DOHH2 (cell line): ENCODE data around the gene FCN1.

Experiments used
- H3F3A ChIP-seq: fragments of 200-600 bp; sonication (generic), shearing (Covaris generic); 2 replicates; pipeline ENCODE4 v1.6.0; 2016; ENCODE audit warnings: antibody characterized with exemption, mild to moderate bottlenecking; ENCODE audit not compliant: control insufficient read depth, insufficient read depth
- H3K27ac ChIP-seq: fragments of 200-600 bp; sonication (generic); 2 replicates; pipeline ENCODE4 v1.5.1; 2014; ENCODE audit warnings: low read depth, mild to moderate bottlenecking, low read length, moderate library complexity
- H3K27me3 ChIP-seq: fragments of 200-600 bp; sonication (generic); 2 replicates; pipeline ENCODE4 v1.6.1; 2014; ENCODE audit warnings: mild to moderate bottlenecking, low read length, mixed read lengths; ENCODE audit not compliant: control insufficient read depth
- H3K36me3 ChIP-seq: fragments of 200-600 bp; sonication (generic); 2 replicates; pipeline ENCODE4 v1.6.1; 2014; ENCODE audit warnings: mild to moderate bottlenecking, low read length, moderate library complexity, mixed read lengths; ENCODE audit not compliant: control insufficient read depth
- H3K4me1 ChIP-seq: fragments of 200-600 bp; sonication (generic); 2 replicates; pipeline ENCODE4 v1.6.1; 2014; ENCODE audit warnings: mild to moderate bottlenecking, low read length, mixed read lengths; ENCODE audit not compliant: control insufficient read depth
- H3K4me2 ChIP-seq: fragments of 200-600 bp; sonication (generic); 2 replicates; pipeline ENCODE4 v1.6.0; 2014; ENCODE audit warnings: mild to moderate bottlenecking, low read length, moderate library complexity
- H3K4me3 ChIP-seq: fragments of 200-600 bp; sonication (generic); 2 replicates; pipeline ENCODE4 v1.5.1; 2014; ENCODE audit warnings: mild to moderate bottlenecking, low read length, mixed read lengths
- H3K79me2 ChIP-seq: fragments of 200-600 bp; sonication (generic); 2 replicates; pipeline ENCODE4 v1.6.1; 2014; ENCODE audit warnings: mild to moderate bottlenecking, low read length, mixed read lengths; ENCODE audit not compliant: control insufficient read depth
- H3K9me2 ChIP-seq: fragments of 200-600 bp; sonication (generic); replicated peaks from 2 replicates; pipeline ENCODE4 v1.6.1; 2014; ENCODE audit warnings: mild to moderate bottlenecking, low read length, mixed read lengths; ENCODE audit not compliant: control insufficient read depth
- H3K9me3 ChIP-seq: fragments of 200-600 bp; sonication (generic); 2 replicates; pipeline ENCODE4 v1.6.1; 2014; ENCODE audit warnings: antibody characterized with exemption, low read length, mixed read lengths; ENCODE audit not compliant: control insufficient read depth, insufficient read depth
- H4K20me1 ChIP-seq: fragments of 200-600 bp; sonication (generic); 2 replicates; pipeline ENCODE4 v1.6.0; 2014; ENCODE audit warnings: low read depth, mild to moderate bottlenecking, antibody characterized with exemption, low read length, moderate library complexity; ENCODE audit not compliant: control insufficient read depth, insufficient read depth
- EZH2phosphoT487 ChIP-seq: fragments of 200-600 bp; sonication (generic); IDR thresholded peaks from 2 replicates; pipeline ENCODE4 v1.6.1; 2017; ENCODE audit warnings: borderline replicate concordance, mild to moderate bottlenecking, antibody characterized with exemption, low read length, moderate library complexity, mixed read lengths
- TF ChIP-seq, protein P1 (sequence below): fragments of 200-600 bp; sonication (generic); IDR thresholded peaks from one replicate; pipeline ENCODE4 v1.5.1; 2014; ENCODE audit warnings: antibody characterized with exemption, mild to moderate bottlenecking, low read depth, low read length; ENCODE audit not compliant: poor library complexity, severe bottlenecking

The FCN1 gene

DNA sequence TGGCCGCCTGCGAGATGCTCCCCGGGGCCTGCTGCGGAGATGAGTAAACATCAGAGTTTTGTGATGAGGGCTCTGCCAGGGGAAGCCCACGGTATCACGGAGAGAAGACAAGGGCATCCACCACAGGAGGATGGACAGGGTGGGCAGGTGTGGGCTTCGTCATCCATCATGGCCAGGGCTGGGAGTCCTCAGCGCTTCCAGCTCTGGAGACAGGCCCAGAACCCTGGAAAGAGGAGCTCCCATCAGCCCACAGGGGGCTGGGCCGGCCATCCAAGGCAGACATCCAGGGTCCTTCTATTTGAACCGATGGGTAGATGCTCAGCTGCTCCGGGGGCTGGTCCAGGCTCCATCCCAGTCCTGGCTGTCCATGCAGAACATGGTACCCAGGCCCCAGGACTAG, 22.1 kb upstream of the FCN1 start:
- Histone ChIP-seq H3K36me3 (no peaks in the 10 kb centered on the region), H3F3A (peaks cover 12% of the 10 kb centered on the region; the same call in 1 of the 2 replicates), H3K9me2 (no peaks in the 10 kb centered on the region), H3K27me3 (no peaks in the 10 kb centered on the region), H3K27ac (no peak overlapping the region), H4K20me1 (no peaks in the 10 kb centered on the region), H3K9me3 (no peaks in the 10 kb centered on the region; the same call in 1 of the 2 replicates), H3K4me1 (peaks cover 32% of the 10 kb centered on the region), H3K4me2 (no peak overlapping the region), H3K79me2 (no peaks in the 10 kb centered on the region), H3K4me3 (no peak overlapping the region)
- TF ChIP-seq, protein P1, sequence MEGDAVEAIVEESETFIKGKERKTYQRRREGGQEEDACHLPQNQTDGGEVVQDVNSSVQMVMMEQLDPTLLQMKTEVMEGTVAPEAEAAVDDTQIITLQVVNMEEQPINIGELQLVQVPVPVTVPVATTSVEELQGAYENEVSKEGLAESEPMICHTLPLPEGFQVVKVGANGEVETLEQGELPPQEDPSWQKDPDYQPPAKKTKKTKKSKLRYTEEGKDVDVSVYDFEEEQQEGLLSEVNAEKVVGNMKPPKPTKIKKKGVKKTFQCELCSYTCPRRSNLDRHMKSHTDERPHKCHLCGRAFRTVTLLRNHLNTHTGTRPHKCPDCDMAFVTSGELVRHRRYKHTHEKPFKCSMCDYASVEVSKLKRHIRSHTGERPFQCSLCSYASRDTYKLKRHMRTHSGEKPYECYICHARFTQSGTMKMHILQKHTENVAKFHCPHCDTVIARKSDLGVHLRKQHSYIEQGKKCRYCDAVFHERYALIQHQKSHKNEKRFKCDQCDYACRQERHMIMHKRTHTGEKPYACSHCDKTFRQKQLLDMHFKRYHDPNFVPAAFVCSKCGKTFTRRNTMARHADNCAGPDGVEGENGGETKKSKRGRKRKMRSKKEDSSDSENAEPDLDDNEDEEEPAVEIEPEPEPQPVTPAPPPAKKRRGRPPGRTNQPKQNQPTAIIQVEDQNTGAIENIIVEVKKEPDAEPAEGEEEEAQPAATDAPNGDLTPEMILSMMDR, result no peak
- no peak for TF ChIP-seq EZH2phosphoT487

DNA sequence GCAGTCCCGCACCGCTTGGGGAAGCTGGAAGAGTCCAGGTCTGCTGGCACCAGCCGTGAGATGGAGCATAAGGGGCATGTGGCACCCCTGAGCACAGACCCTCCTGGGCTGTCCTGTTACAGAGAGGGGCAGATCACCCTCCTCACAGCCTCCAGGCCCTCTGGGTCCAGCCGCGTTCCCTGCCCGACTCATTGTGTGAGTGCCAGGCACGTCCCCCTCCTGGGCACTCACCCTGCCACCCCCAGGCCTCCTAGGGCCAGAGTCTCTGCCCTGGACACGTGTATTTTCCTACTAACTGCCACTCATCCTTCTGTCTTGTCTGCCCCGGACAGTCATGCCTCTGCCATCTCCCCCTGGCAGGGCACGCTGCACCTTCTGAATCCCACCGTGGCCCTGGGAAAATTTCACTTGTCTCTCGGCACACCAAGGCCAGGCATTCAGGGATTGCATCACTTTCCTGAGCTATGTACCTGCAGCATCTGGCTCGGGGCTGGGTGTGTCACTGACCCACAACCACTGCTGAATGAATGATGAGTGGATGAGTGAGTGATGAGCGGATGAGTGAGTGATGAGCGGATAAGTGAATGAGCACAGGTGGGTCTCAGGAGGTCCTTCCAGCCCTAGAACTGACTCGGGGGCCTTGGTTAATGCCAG, 21.5 kb upstream of the FCN1 start:
- H3K9me3 ChIP-seq, result no peaks in the 10 kb centered on the region; the same call in 1 of the 2 replicates
- no peaks in the 10 kb centered on the region for H3K9me2 ChIP-seq
- H3K36me3 ChIP-seq, result no peaks in the 10 kb centered on the region
- H3K4me2 ChIP-seq, result no peak overlapping the region
- H3K27ac ChIP-seq, result no peak overlapping the region
- no peaks in the 10 kb centered on the region for H3K27me3 ChIP-seq
- no peaks in the 10 kb centered on the region for H3K79me2 ChIP-seq
- H3K4me3 ChIP-seq, result no peak overlapping the region
- peaks cover 12% of the 10 kb centered on the region; the same call in 1 of the 2 replicates for H3F3A ChIP-seq
- TF ChIP-seq, protein P1, result no peak
- TF ChIP-seq EZH2phosphoT487, result no peak
- no peaks in the 10 kb centered on the region for H4K20me1 ChIP-seq
- H3K4me1 ChIP-seq, result peaks cover 38% of the 10 kb centered on the region

DNA sequence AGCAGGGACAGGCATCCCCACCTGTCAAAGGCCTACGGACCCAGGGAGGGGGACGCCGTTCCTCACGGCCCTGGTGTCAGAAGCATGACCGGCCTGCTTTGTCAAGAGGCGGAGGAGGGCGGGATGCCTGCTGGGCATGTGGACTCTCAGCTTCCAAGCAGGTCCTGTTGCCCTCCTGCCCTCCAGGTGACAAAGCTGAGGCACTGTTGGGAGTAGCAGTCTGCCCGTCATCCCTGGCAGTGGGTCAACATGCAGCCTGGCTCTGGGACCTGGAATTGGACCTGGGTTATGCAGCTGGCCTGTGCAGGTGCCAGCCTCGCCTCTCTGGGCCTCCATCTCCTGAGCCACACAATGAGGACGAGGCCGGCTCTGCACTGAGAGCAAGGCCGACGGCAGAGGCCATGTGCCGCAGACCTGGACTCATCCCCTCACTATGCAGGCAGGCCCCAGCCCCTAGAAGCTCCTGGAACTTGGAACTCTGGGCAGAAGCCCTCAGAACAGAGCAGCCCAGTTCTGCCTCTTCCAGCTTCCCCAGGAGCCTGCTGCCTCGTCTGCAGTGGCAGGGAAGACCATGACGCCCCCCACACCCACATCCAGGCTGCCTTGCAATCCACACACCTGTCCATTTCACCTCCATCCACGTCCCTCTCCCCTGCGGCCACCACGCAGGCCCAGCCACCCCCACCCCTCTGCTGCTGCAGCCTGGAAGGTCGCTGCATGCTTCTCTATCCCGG, 20.8 kb upstream of the FCN1 start:
- Histone ChIP-seq H3K27me3 (no peaks in the 10 kb centered on the region), H3F3A (peaks cover 12% of the 10 kb centered on the region; the same call in 1 of the 2 replicates), H3K27ac (no peak overlapping the region), H3K9me2 (no peaks in the 10 kb centered on the region), H3K36me3 (no peaks in the 10 kb centered on the region), H3K4me2 (no peak overlapping the region), H3K4me1 (peaks cover 45% of the 10 kb centered on the region), H3K9me3 (no peaks in the 10 kb centered on the region; the same call in 1 of the 2 replicates), H3K4me3 (no peak overlapping the region), H3K79me2 (no peaks in the 10 kb centered on the region), H4K20me1 (no peaks in the 10 kb centered on the region)
- TF ChIP-seq EZH2phosphoT487, result no peak
- TF ChIP-seq, protein P1, result no peak
